Parathyroid adenoma (tissue), 2 donors: Measurements from ENCODE around the gene PAIP2.
"Not testable (repeated sequence)": the region's sequence is repeated elsewhere in the genome, so short reads cannot be mapped to it uniquely, and the experiment has no call there.

Experiments used
- H2AFZ ChIP-seq: fragments of 300-600 bp; sonication (generic); one replicate; pipeline ENCODE4 v1.7.0; 2017; ENCODE audit warnings: antibody characterized with exemption, mild to moderate bottlenecking
- H3K27ac ChIP-seq: fragments of 300-600 bp; sonication (generic); one replicate; pipeline ENCODE4 v1.7.0; 2017
- H3K27me3 ChIP-seq: fragments of 300-600 bp; sonication (generic); one replicate; pipeline ENCODE4 v1.7.0; 2017; ENCODE audit warnings: low read length; ENCODE audit not compliant: control insufficient read depth, insufficient read depth
- H3K36me3 ChIP-seq: fragments of 300-600 bp; sonication (generic); one replicate; pipeline ENCODE4 v1.7.0; 2017; ENCODE audit warnings: low read length; ENCODE audit not compliant: control insufficient read depth, insufficient read depth
- H3K4me1 ChIP-seq: fragments of 300-600 bp; sonication (generic); one replicate; pipeline ENCODE4 v1.7.0; 2017; ENCODE audit warnings: control low read depth
- H3K4me2 ChIP-seq: fragments of 300-600 bp; sonication (generic); one replicate; pipeline ENCODE4 v1.7.0; 2017; ENCODE audit warnings: low read length
- H3K4me3 ChIP-seq: fragments of 300-600 bp; sonication (generic); one replicate; pipeline ENCODE4 v1.7.0; 2017; ENCODE audit warnings: low read depth, low read length
- H3K79me2 ChIP-seq: fragments of 300-600 bp; sonication (generic); one replicate; pipeline ENCODE4 v1.7.0; 2017; ENCODE audit warnings: control low read depth
- H3K9ac ChIP-seq: fragments of 300-600 bp; sonication (generic); one replicate; pipeline ENCODE4 v1.7.0; 2017; ENCODE audit warnings: mild to moderate bottlenecking
- H3K9me3 ChIP-seq: fragments of 300-600 bp; sonication (generic); one replicate; pipeline ENCODE4 v1.7.0; 2017; ENCODE audit warnings: low read length; ENCODE audit not compliant: control insufficient read depth
- TF ChIP-seq, protein P1 (sequence below): fragments of 300-600 bp; sonication (generic); IDR thresholded peaks from one replicate; pipeline ENCODE4 v1.7.0; 2017; ENCODE audit warnings: antibody characterized with exemption, mild to moderate bottlenecking
- donor health status: primary hyperparathyroidism.

PAIP2 gene

GRCh38 chr5:139384591-139385051 is 43.0 kb downstream of the PAIP2 start:
- Histone ChIP-seq H3K36me3 (no peaks in the 10 kb centered on the region), H3K27me3 (no peaks in the 10 kb centered on the region), H3K4me1 (peaks cover 23% of the 10 kb centered on the region), H3K79me2 (peaks cover 4% of the 10 kb centered on the region), H3K27ac (no peak overlapping the region), H3K9ac (no peak overlapping the region), H3K4me2 (no peak overlapping the region), H2AFZ (peak overlapping the region; percentile 73), H3K9me3 (no peaks in the 10 kb centered on the region), H3K4me3 (no peak overlapping the region)
- TF ChIP-seq, protein P1, sequence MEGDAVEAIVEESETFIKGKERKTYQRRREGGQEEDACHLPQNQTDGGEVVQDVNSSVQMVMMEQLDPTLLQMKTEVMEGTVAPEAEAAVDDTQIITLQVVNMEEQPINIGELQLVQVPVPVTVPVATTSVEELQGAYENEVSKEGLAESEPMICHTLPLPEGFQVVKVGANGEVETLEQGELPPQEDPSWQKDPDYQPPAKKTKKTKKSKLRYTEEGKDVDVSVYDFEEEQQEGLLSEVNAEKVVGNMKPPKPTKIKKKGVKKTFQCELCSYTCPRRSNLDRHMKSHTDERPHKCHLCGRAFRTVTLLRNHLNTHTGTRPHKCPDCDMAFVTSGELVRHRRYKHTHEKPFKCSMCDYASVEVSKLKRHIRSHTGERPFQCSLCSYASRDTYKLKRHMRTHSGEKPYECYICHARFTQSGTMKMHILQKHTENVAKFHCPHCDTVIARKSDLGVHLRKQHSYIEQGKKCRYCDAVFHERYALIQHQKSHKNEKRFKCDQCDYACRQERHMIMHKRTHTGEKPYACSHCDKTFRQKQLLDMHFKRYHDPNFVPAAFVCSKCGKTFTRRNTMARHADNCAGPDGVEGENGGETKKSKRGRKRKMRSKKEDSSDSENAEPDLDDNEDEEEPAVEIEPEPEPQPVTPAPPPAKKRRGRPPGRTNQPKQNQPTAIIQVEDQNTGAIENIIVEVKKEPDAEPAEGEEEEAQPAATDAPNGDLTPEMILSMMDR: no peak

DNA sequence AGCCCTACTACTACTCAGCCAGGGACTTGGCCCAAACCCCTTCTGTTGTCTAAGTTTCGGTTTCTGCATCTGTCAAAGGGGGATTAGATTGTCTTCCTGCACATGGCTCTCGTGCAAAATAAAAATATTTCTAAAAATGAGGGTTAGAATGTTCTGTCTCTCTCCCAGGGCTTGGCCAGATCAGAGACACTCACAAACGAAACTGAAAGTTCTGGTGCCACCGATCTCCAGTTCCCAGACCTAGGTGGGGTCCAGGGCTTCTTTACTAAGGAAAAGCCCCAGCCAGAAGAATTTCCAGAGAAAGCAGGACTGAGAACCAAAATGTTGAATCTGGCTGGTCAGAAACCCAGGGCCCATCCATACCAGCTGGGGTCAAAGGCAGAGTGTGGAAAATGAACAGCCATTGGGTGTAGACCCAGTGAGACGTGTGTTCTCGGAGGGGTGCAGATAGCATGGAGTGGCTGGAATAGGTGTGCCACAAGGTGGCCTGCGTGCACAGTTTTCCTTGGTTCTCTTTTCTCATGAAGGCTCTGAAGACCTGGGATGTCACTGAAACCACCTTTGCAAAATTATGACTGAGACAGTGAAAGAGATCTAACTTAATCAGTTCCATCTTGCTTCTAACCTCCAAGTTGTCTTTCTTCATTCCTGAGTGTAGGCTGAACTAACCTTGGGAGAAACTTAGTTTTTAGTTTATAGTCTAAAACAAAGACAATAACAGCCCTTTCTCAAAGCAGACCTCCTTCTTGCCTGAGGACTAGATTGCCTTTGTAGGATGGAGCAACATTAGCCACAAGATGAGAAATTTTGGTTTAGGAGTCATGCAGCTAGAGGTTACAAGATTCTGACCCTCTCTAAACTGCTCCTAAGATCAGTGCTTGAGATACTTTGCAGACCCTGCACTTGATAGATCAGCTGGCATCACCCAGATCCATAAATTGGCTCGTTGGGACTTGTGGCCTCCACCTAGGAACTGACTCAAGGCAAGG is 43.7 kb downstream of the PAIP2 start:
- Histone ChIP-seq H3K4me2 (peak overlapping the region; percentile 44), H3K9ac (no peak overlapping the region), H3K36me3 (no peaks in the 10 kb centered on the region), H3K27me3 (no peaks in the 10 kb centered on the region), H3K9me3 (no peaks in the 10 kb centered on the region), H3K4me1 (peaks cover 23% of the 10 kb centered on the region), H3K4me3 (peak overlapping the region; percentile 30), H2AFZ (peak overlapping the region; percentile 73), H3K27ac (no peak overlapping the region), H3K79me2 (no peaks in the 10 kb centered on the region)
- TF ChIP-seq, protein P1: peak; percentile 46

DNA sequence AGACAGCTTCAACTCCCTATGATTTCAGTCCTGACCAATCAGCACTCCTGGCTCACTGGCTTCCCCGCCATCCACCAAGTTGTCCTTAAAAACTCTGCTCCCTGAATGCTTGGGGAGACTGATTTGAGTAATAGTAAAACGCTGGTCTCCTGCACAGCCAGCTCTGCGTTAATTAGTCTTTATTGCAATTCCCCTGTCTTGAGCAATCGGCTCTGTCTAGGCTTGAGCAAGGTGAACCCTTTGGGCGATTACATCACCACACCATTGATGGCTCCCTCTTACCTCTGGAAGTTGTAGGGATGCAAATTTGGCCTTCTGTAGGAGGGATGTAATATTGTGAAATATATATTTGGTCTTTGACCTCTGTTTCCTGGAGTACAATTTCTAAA is 44.4 kb downstream of the PAIP2 start:
- Histone ChIP-seq H3K27ac (no peak overlapping the region), H3K4me2 (no peak overlapping the region), H2AFZ (no peak overlapping the region), H3K79me2 (no peaks in the 10 kb centered on the region), H3K9me3 (no peaks in the 10 kb centered on the region), H3K36me3 (no peaks in the 10 kb centered on the region), H3K4me1 (peaks cover 23% of the 10 kb centered on the region), H3K9ac (no peak overlapping the region), H3K27me3 (no peaks in the 10 kb centered on the region), H3K4me3 (no peak overlapping the region)
- TF ChIP-seq, protein P1: no peak

DNA sequence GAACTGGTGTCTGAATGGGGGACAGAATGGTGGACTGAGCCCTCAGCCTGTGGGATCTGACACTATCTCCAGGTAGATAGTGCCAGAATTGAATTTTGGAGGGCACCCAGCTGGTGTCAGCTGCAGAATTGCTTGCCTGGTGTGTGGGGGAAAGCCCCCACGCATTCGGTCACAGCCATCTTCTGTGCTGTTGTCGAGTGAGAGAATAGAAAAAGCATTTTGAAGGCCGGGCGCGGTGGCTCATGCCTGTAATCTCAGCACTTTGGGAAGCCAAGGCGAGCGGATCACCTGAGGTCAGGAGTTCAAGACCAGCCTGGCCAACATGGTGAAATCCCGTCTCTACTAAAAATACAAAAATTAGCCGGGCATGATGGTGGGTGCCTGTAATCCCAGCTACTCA is 45.3 kb downstream of the PAIP2 start:
- H3K9ac ChIP-seq, H3K27ac ChIP-seq, H3K36me3 ChIP-seq, H3K27me3 ChIP-seq, H3K4me3 ChIP-seq, H2AFZ ChIP-seq, H3K79me2 ChIP-seq, H3K9me3 ChIP-seq, H3K4me2 ChIP-seq: not testable (repeated sequence)
- H3K4me1 ChIP-seq: peaks cover 20% of the 10 kb centered on the region

DNA sequence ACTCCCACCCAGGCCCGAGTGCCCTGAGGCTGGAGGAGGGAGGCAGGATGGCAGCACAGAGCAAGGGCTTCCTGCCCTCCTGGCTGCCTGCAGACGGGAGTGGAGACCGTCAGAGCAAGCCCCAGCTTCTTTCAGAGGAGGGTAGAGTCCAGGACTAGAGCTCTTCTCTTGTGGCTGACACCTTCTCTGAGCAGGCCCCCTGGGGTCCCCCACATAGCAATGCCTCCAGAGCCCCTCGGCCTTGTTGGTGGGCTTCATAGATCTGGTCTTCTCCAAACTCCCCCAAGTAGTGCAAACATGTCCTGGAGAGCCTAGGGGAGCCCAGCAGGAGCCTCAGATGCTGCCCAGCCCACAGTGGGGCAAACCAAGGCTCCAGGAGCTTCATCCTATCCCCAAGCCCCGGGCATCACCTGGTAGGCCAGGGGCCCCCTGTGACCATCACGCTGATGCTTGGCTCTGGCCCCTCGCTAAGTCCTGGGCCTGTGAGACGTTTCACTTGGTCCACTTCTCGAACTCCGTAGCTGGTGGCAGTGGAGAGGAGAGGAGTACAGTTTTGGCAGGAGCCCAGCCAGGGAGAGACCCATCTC is 46.0 kb downstream of the PAIP2 start:
- H3K79me2 ChIP-seq: no peaks in the 10 kb centered on the region
- H3K4me1 ChIP-seq: peaks cover 13% of the 10 kb centered on the region
- no peaks in the 10 kb centered on the region for H3K36me3 ChIP-seq
- no peaks in the 10 kb centered on the region for H3K9me3 ChIP-seq
- TF ChIP-seq, protein P1: no peak
- H2AFZ ChIP-seq: no peak overlapping the region
- no peak overlapping the region for H3K4me3 ChIP-seq
- H3K27me3 ChIP-seq: no peaks in the 10 kb centered on the region
- H3K4me2 ChIP-seq: no peak overlapping the region
- H3K9ac ChIP-seq: no peak overlapping the region
- H3K27ac ChIP-seq: no peak overlapping the region
